PC-3 (cell line): ENCODE measurements around the gene DALRD3. TPM values are rescaled to one million over a fixed set of nuclear protein-coding genes. Genes with fewer than 3 reads are reported as not detected.
"Not testable (repeated sequence)": the region's sequence is repeated elsewhere in the genome, so short reads cannot be mapped to it uniquely, and the experiment has no call there.

Source experiments
- ATAC-seq: fragments of 200-7000 bp; cut with Tn5 transposase; 2 replicates; pipeline ENCODE4 v1.9.1; 2020; ENCODE audit warnings: mild to moderate bottlenecking, moderate library complexity
- BruUV-seq: library from RNA; stranded (reverse); fragments of 400-500 nt; replicated peaks from 2 replicates; lab custom pipeline; 2021; lab: Mats Ljungman, UMichigan
- CTCF ChIA-PET: fragments of 300-600 bp; sonication (Branson Sonifier 250); formaldehyde crosslinking; loops from one replicate; lab custom pipeline; 2022; ENCODE audit warnings: antibody characterized with exemption; lab: Charles Lee
- POLR2A ChIA-PET: fragments of 300-600 bp; sonication (Branson Sonifier 250); formaldehyde crosslinking; loops from one replicate; lab custom pipeline; 2022; ENCODE audit warnings: antibody characterized with exemption; ENCODE audit not compliant: unreplicated experiment; lab: Charles Lee
- DNase-seq: peaks from one replicate; pipeline ENCODE4 v3.0.0-alpha.2; 2015
- H2AFZ ChIP-seq: fragments of 300-600 bp; sonication (generic); 2 replicates; pipeline ENCODE4 v1.6.0; 2016; ENCODE audit warnings: antibody characterized with exemption, low read length
- H3F3A ChIP-seq: fragments of 300-600 bp; sonication (generic); one replicate; pipeline ENCODE4 v1.6.0; 2017; ENCODE audit warnings: antibody characterized with exemption, low read length, control low read depth, mild to moderate bottlenecking; ENCODE audit not compliant: unreplicated experiment
- H3K27ac ChIP-seq: fragments of 300-600 bp; sonication (generic); 2 replicates; pipeline ENCODE4 v1.5.1; 2016; ENCODE audit warnings: mild to moderate bottlenecking, low read length
- H3K27me3 ChIP-seq: fragments of 300-600 bp; sonication (generic); 2 replicates; pipeline ENCODE4 v1.6.1; 2016; ENCODE audit warnings: low read length, mixed read lengths
- H3K36me3 ChIP-seq: fragments of 300-600 bp; sonication (generic); 2 replicates; pipeline ENCODE4 v1.6.1; 2016; ENCODE audit warnings: low read depth, mixed run types, low read length, mixed read lengths
- H3K4me1 ChIP-seq: fragments of 300-600 bp; sonication (generic); 2 replicates; pipeline ENCODE4 v1.5.1; 2016; ENCODE audit warnings: low read length; ENCODE audit not compliant: insufficient read depth
- H3K4me2 ChIP-seq: fragments of 300-600 bp; sonication (generic); 2 replicates; pipeline ENCODE4 v1.6.0; 2016; ENCODE audit warnings: low read length
- H3K4me3 ChIP-seq: fragments of 300-600 bp; sonication (generic); 2 replicates; pipeline ENCODE4 v1.5.1; 2016; ENCODE audit warnings: mild to moderate bottlenecking, low read length, mixed read lengths
- H3K79me2 ChIP-seq: fragments of 300-600 bp; sonication (generic); 2 replicates; pipeline ENCODE4 v1.6.1; 2017; ENCODE audit warnings: low read length, mixed read lengths
- H3K9ac ChIP-seq: fragments of 300-600 bp; sonication (generic); 2 replicates; pipeline ENCODE4 v1.6.0; 2016; ENCODE audit warnings: mild to moderate bottlenecking, low read length
- H3K9me2 ChIP-seq: fragments of 300-600 bp; sonication (generic); replicated peaks from 2 replicates; pipeline ENCODE4 v1.6.1; 2016; ENCODE audit warnings: mixed run types, low read length, mixed read lengths
- H3K9me3 ChIP-seq: fragments of 300-600 bp; sonication (generic); 2 replicates; pipeline ENCODE4 v1.6.1; 2016; ENCODE audit warnings: low read length, mixed read lengths
- H4K20me1 ChIP-seq: fragments of 300-600 bp; sonication (generic); 2 replicates; pipeline ENCODE4 v1.6.1; 2016; ENCODE audit warnings: low read length, mixed read lengths
- EZH2 ChIP-seq: fragments of 300-600 bp; sonication (generic); IDR thresholded peaks from one replicate; pipeline ENCODE4 v1.6.1; 2017; ENCODE audit warnings: antibody characterized with exemption, mild to moderate bottlenecking, low read length; ENCODE audit not compliant: unreplicated experiment
- EZH2phosphoT487 ChIP-seq: fragments of 300-600 bp; sonication (generic); IDR thresholded peaks from 2 replicates; pipeline ENCODE4 v1.6.1; 2018; ENCODE audit warnings: mild to moderate bottlenecking, antibody characterized with exemption, low read length, borderline replicate concordance
- intact Hi-C: fragments of 100-400 bp; cut with micrococcal nuclease; formaldehyde crosslinking; loops from 2 replicates; pipeline ENCODE4 v1.9.0; 2023
- total RNA-seq: library from RNA; depleted of rRNA; stranded (reverse); fragments of >200 nt; gene quantifications from 2 replicates; pipeline ENCODE4 v1.2.3, GENCODE V29; 2014
- TF ChIP-seq, protein P1 (sequence below): fragments of 300-600 bp; sonication (generic); conservative IDR thresholded peaks from 2 replicates; pipeline ENCODE4 v1.5.1; 2017; ENCODE audit warnings: antibody characterized with exemption, low read depth, mild to moderate bottlenecking, low read length

Gene DALRD3
- total RNA-seq, 1 experiment from 2014 or later, result 43.3 TPM

DNA sequence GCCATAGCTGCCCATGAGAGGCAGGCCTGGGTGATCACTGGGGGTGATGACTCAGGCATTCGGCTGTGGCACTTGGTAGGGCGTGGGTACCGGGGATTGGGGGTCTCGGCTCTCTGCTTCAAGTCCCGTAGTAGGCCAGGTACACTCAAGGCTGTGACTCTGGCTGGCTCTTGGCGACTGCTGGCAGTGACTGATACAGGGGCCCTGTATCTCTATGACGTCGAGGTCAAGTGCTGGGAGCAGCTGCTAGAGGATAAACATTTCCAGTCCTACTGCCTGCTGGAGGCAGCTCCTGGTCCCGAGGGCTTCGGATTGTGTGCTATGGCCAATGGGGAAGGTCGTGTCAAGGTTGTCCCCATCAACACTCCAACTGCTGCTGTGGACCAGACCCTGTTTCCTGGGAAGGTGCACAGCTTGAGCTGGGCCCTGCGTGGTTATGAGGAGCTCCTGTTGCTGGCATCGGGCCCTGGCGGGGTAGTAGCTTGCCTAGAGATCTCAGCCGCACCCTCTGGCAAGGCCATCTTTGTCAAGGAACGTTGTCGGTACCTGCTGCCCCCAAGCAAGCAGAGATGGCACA is 5.9 kb downstream of the DALRD3 start:
- Histone ChIP-seq H3K27ac (no peak overlapping the region), H3K9me3 (no peaks in the 10 kb centered on the region), H3K36me3 (peaks cover 34% of the 10 kb centered on the region), H3K4me2 (no peak overlapping the region), H4K20me1 (peaks cover 26% of the 10 kb centered on the region), H3K4me3 (no peak overlapping the region), H3K4me1 (peaks cover 16% of the 10 kb centered on the region), H3K79me2 (peaks cover 62% of the 10 kb centered on the region), H2AFZ (no peak overlapping the region), H3K27me3 (no peaks in the 10 kb centered on the region), H3K9ac (no peak overlapping the region), H3F3A (no peaks in the 10 kb centered on the region), H3K9me2 (no peaks in the 10 kb centered on the region)
- TF ChIP-seq EZH2 (no peak), EZH2phosphoT487 (no peak)
- TF ChIP-seq, protein P1, sequence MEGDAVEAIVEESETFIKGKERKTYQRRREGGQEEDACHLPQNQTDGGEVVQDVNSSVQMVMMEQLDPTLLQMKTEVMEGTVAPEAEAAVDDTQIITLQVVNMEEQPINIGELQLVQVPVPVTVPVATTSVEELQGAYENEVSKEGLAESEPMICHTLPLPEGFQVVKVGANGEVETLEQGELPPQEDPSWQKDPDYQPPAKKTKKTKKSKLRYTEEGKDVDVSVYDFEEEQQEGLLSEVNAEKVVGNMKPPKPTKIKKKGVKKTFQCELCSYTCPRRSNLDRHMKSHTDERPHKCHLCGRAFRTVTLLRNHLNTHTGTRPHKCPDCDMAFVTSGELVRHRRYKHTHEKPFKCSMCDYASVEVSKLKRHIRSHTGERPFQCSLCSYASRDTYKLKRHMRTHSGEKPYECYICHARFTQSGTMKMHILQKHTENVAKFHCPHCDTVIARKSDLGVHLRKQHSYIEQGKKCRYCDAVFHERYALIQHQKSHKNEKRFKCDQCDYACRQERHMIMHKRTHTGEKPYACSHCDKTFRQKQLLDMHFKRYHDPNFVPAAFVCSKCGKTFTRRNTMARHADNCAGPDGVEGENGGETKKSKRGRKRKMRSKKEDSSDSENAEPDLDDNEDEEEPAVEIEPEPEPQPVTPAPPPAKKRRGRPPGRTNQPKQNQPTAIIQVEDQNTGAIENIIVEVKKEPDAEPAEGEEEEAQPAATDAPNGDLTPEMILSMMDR, result no peak
- intact Hi-C loops, result no loop called here
- POLR2A ChIA-PET, result interaction anchor here (0.7 kb wide), 1 partner anchor 8 kb away, joined by 3 read pairs; no protein-coding TSS in a partner anchor
- ATAC-seq, result no peak
- no TSS peak for BruUV-seq
- DNase-seq, result no peak
- CTCF ChIA-PET, result interaction anchor here (1.3 kb wide), 1 partner anchor 24 kb away, joined by 3 read pairs; no protein-coding TSS in a partner anchor

DNA sequence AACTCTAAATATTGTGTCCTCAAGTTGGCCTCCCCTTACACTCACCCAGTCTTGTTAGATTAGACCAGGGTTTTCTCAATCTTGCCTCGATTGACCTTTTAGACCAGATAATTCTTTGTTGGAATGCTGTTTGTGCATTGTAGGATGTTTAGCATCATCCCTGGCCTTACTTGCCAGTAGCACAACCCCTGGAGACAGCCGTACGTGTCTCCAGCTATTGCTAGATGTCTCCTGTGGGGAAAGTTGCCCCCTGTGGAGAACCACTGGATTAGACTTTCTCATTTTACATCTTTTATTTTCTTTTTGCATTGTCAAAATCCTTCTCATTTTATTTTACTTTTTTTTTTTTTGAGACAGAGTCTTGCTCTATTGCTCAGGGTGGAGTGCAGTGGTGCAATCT is 9.0 kb downstream of the DALRD3 start:
- H3K9me2 ChIP-seq, result no peaks in the 10 kb centered on the region
- no TSS peak for BruUV-seq
- H4K20me1 ChIP-seq, result peaks cover 26% of the 10 kb centered on the region
- no peak for ATAC-seq
- no peaks in the 10 kb centered on the region for H3K27me3 ChIP-seq
- no peak for TF ChIP-seq EZH2phosphoT487
- no peak overlapping the region for H2AFZ ChIP-seq
- POLR2A ChIA-PET, result no interaction called here
- no peaks in the 10 kb centered on the region for H3K9me3 ChIP-seq
- no peaks in the 10 kb centered on the region for H3F3A ChIP-seq
- peaks cover 17% of the 10 kb centered on the region for H3K4me1 ChIP-seq
- H3K4me3 ChIP-seq, result no peak overlapping the region
- H3K79me2 ChIP-seq, result peaks cover 75% of the 10 kb centered on the region
- no peak overlapping the region for H3K27ac ChIP-seq
- intact Hi-C loops, result no loop called here
- no peak overlapping the region for H3K9ac ChIP-seq
- no peak overlapping the region for H3K4me2 ChIP-seq
- H3K36me3 ChIP-seq, result peaks cover 21% of the 10 kb centered on the region; the same call in 1 of the 2 replicates
- CTCF ChIA-PET, result no interaction called here
- no peak for DNase-seq

DNA sequence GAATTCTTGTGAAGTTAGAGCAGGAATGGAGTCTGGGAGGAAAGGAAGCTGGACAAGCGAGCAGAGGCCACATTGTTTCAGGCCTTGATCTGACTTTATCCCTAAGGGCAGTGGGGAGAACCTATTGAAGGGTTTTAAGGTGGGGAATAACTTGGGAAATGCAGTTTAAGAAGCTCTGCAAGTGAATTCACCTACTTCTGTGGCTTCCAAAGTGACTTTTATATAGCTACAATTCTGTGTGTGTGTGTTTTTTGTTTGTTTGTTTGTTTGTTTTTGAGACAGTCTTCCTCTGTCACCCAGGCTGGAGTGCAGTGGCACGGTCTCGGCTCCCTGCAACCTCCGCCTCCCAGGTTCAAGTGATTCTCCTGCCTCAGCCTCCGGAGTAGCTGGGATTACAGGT is 9.8 kb downstream of the DALRD3 start:
- BruUV-seq, result TSS peak; percentile 9
- Histone ChIP-seq H3K36me3 (peaks cover 17% of the 10 kb centered on the region; the same call in 1 of the 2 replicates), H3K4me2 (peak overlapping the region; percentile 99), H3K9ac (0 out of 2 replicates have a peak overlapping the region, but pooled peaks have one; percentile 99), H4K20me1 (peaks cover 22% of the 10 kb centered on the region), H3K4me1 (peaks cover 17% of the 10 kb centered on the region), H3K79me2 (peaks cover 71% of the 10 kb centered on the region), H3K4me3 (peak overlapping the region; percentile 79)
- intact Hi-C loops, H3K9me2 ChIP-seq, H3K27ac ChIP-seq, DNase-seq, ATAC-seq, H3F3A ChIP-seq, CTCF ChIA-PET, H3K27me3 ChIP-seq, H3K9me3 ChIP-seq, H2AFZ ChIP-seq: not testable (repeated sequence)
- POLR2A ChIA-PET, result interaction anchor here (0.5 to 2.1 kb wide), 2 partner anchors 12 to 231 kb away, joined by 4 to 51 read pairs; partner anchors contain the start of gene NDUFAF3
